Sigmoid colon (tissue), 4 donors: ENCODE results near the gene OTX1.

Source experiments
- CTCF ChIP-seq, 4 experiments: fragments of 450-650 bp in 3 of 4; fragments of 200-600 bp in 1 of 4; IDR thresholded peaks; one replicate each; pipeline ENCODE4 v1.5.1; 2016 to 2019; ENCODE audit warnings: antibody characterized with exemption in 4 of 4, mild to moderate bottlenecking in 3 of 4, moderate library complexity in 2 of 4
- EP300 ChIP-seq, 4 donors: sonication (generic); formaldehyde crosslinking; IDR thresholded peaks; one replicate each; pipeline ENCODE4 v1.6.1; 2017; ENCODE audit warnings: antibody characterized with exemption in 4 of 4
- POLR2AphosphoS5 ChIP-seq, 4 donors: sonication (generic); formaldehyde crosslinking; IDR thresholded peaks; one replicate each; pipeline ENCODE4 v1.6.1; 2017; ENCODE audit warnings: antibody characterized with exemption in 4 of 4

- TF ChIP-seq POLR2AphosphoS5 (IDR thresholded peaks at IDR 0.05): no peak
- no peak for TF ChIP-seq CTCF (IDR thresholded peaks at IDR 0.05)
- TF ChIP-seq EP300 (IDR thresholded peaks at IDR 0.05): no peak
These were observed 15.5 kb upstream of the OTX1 start for GRCh38 chr2:63035169-63035568.
